ENCODE results near the gene CIPC.

CIPC gene

DNA sequence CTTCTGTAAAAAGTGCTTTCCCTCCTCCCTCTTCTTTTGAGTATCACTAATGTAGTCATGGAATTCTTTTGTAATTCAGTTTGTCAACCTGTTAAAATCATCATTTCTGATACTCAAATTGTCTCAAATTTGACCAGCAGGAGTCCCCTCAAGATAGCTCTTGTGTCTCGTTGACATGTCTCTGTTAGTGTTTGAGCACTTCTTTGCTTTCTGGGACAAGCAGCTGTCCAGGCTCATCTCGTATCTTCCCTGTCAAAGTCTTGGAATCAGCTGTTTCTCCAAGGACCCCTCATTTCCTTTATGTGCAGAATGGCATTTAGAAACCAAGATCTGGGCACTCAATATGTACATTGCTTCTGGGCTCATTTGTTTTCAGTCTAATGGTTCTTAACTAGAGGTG is 10.7 kb downstream of the CIPC start:
- Mint-ChIP-seq H3K36me3 (ENCODE audit: low read depth) (peaks cover 57% of the 10 kb centered on the region), H3K27me3 (ENCODE audit: low read depth) (no peaks in the 10 kb centered on the region), H3K4me1 (peaks cover 28% of the 10 kb centered on the region), H3K4me3 (no peak overlapping the region), H3K27ac (no peak overlapping the region), H3K9me3 (no peaks in the 10 kb centered on the region)
- TF ChIP-seq, protein P1, sequence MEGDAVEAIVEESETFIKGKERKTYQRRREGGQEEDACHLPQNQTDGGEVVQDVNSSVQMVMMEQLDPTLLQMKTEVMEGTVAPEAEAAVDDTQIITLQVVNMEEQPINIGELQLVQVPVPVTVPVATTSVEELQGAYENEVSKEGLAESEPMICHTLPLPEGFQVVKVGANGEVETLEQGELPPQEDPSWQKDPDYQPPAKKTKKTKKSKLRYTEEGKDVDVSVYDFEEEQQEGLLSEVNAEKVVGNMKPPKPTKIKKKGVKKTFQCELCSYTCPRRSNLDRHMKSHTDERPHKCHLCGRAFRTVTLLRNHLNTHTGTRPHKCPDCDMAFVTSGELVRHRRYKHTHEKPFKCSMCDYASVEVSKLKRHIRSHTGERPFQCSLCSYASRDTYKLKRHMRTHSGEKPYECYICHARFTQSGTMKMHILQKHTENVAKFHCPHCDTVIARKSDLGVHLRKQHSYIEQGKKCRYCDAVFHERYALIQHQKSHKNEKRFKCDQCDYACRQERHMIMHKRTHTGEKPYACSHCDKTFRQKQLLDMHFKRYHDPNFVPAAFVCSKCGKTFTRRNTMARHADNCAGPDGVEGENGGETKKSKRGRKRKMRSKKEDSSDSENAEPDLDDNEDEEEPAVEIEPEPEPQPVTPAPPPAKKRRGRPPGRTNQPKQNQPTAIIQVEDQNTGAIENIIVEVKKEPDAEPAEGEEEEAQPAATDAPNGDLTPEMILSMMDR (IDR thresholded peaks at IDR 0.05; ENCODE audit: unreplicated experiment in 3 of 3) = no peak

DNA sequence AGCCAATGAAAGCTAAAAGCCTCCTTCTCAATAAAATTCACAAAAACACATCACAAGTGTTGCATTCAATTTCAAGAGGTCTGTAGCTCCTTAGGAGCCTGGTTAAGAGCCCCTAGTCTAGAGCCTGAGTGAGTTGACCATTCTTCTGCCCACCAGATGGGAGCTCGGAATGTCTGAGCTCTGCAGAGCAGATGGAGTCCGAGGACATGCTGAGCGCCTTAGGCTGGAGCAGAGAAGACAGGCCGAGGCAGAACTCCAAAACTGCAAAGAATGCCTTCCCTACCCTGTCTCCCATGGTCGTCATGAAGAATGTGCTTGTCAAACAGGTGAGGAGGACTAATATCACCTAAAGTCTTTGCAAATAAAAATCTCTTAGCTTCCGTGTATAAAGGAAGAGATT is 11.6 kb downstream of the CIPC start:
- Mint-ChIP-seq H3K4me1 (peaks cover 23% of the 10 kb centered on the region), H3K4me3 (no peak overlapping the region), H3K9me3 (no peaks in the 10 kb centered on the region), H3K27me3 (ENCODE audit: low read depth) (no peaks in the 10 kb centered on the region), H3K36me3 (ENCODE audit: low read depth) (peaks cover 62% of the 10 kb centered on the region), H3K27ac (no peak overlapping the region)
- TF ChIP-seq, protein P1 (IDR thresholded peaks at IDR 0.05; ENCODE audit: unreplicated experiment in 3 of 3) = no peak

DNA sequence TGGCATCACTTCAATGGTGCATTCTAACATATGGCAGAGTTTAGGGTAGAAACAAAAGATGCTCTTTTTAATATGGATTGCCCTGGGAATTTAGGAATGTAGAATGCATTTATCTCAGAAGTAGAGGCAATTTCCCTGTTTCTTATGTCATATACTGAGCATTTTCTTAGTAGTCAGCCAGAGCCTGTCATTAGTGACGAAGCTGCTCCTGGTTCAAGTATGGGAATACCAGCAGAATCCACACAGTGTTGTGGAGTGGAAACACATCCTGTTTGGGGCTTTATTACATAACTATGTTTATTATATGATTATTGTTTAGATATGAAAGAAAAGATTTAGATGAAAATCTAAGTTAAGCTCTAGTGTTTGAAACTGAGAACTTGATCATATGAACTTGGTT is 12.2 kb downstream of the CIPC start:
- H3K4me3 Mint-ChIP-seq = no peak overlapping the region
- H3K36me3 Mint-ChIP-seq (ENCODE audit: low read depth) = peaks cover 68% of the 10 kb centered on the region
- no peaks in the 10 kb centered on the region for H3K9me3 Mint-ChIP-seq
- H3K27me3 Mint-ChIP-seq (ENCODE audit: low read depth) = no peaks in the 10 kb centered on the region
- H3K27ac Mint-ChIP-seq = peak overlapping the region in 1 of 3 experiments; percentile 89
- peaks cover 22% of the 10 kb centered on the region for H3K4me1 Mint-ChIP-seq
- TF ChIP-seq, protein P1 (IDR thresholded peaks at IDR 0.05; ENCODE audit: unreplicated experiment in 3 of 3) = no peak

GRCh38 chr14:77111021-77111420 is 13.0 kb downstream of the CIPC start:
- Mint-ChIP-seq H3K27ac (peak overlapping the region; percentile 89 to 94 (median 89)), H3K9me3 (no peaks in the 10 kb centered on the region), H3K4me1 (peaks cover 22% of the 10 kb centered on the region), H3K36me3 (ENCODE audit: low read depth) (peaks cover 72% of the 10 kb centered on the region), H3K4me3 (no peak overlapping the region), H3K27me3 (ENCODE audit: low read depth) (no peaks in the 10 kb centered on the region)
- TF ChIP-seq, protein P1 (IDR thresholded peaks at IDR 0.05; ENCODE audit: unreplicated experiment in 3 of 3) = no peak

DNA sequence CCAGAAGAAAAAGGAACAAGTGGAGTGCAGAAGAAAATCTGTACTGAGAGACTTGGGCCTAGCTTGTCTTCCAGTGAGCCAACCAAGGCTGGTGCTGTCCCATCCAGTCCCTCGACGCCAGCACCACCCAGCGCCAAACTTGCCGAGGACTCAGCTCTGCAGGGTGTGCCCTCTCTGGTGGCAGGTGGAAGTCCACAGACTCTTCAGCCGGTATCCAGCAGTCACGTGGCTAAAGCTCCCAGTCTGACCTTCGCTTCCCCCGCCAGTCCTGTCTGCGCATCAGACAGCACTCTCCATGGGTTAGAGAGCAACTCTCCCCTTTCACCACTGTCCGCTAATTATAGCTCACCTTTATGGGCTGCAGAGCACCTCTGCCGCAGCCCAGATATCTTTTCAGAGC is 15.6 kb downstream of the CIPC start:
- TF ChIP-seq, protein P1 (IDR thresholded peaks at IDR 0.05; ENCODE audit: unreplicated experiment in 3 of 3) = no peak
- Mint-ChIP-seq H3K27me3 (ENCODE audit: low read depth) (no peaks in the 10 kb centered on the region), H3K4me3 (no peak overlapping the region), H3K4me1 (peaks cover 14% of the 10 kb centered on the region), H3K36me3 (ENCODE audit: low read depth) (peaks cover 55% of the 10 kb centered on the region), H3K9me3 (no peaks in the 10 kb centered on the region), H3K27ac (no peak overlapping the region)

- Mint-ChIP-seq H3K9me3 (no peaks in the 10 kb centered on the region), H3K4me1 (peaks cover 10% of the 10 kb centered on the region), H3K36me3 (ENCODE audit: low read depth) (peaks cover 47% of the 10 kb centered on the region), H3K4me3 (no peak overlapping the region), H3K27me3 (ENCODE audit: low read depth) (no peaks in the 10 kb centered on the region), H3K27ac (no peak overlapping the region)
- TF ChIP-seq, protein P1 (IDR thresholded peaks at IDR 0.05; ENCODE audit: unreplicated experiment in 3 of 3) = no peak
Measured at GRCh38 chr14:77114609-77115008, 16.6 kb downstream of the CIPC start.
